GM10266 (cell line): Measurements from ENCODE around the gene UTS2.

Source experiments
- DNase-seq: peaks from one replicate; pipeline ENCODE4 v3.0.0; 2012; ENCODE audit errors: extremely low spot score
- TF ChIP-seq, protein P1 (sequence below): IDR thresholded peaks from 2 replicates; pipeline ENCODE4 v1.5.1; 2012; ENCODE audit warnings: mild to moderate bottlenecking, low read depth; ENCODE audit not compliant: control insufficient read depth, insufficient read depth; ENCODE audit errors: missing control alignments

Gene UTS2

GRCh38 chr1:7873801-7874795 is 21.2 kb upstream of the UTS2 start:
- TF ChIP-seq, protein P1, sequence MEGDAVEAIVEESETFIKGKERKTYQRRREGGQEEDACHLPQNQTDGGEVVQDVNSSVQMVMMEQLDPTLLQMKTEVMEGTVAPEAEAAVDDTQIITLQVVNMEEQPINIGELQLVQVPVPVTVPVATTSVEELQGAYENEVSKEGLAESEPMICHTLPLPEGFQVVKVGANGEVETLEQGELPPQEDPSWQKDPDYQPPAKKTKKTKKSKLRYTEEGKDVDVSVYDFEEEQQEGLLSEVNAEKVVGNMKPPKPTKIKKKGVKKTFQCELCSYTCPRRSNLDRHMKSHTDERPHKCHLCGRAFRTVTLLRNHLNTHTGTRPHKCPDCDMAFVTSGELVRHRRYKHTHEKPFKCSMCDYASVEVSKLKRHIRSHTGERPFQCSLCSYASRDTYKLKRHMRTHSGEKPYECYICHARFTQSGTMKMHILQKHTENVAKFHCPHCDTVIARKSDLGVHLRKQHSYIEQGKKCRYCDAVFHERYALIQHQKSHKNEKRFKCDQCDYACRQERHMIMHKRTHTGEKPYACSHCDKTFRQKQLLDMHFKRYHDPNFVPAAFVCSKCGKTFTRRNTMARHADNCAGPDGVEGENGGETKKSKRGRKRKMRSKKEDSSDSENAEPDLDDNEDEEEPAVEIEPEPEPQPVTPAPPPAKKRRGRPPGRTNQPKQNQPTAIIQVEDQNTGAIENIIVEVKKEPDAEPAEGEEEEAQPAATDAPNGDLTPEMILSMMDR = no peak

GRCh38 chr1:7871136-7871535 is 18.3 kb upstream of the UTS2 start:
- DNase-seq = no peak
- TF ChIP-seq, protein P1 = no peak

More at GRCh38 chr1:7873801-7874795, 21.2 kb upstream of the UTS2 start:
- no peak for DNase-seq

GRCh38 chr1:7869136-7869920 is 16.5 kb upstream of the UTS2 start:
- TF ChIP-seq, protein P1 = no peak
- DNase-seq = no peak

DNA sequence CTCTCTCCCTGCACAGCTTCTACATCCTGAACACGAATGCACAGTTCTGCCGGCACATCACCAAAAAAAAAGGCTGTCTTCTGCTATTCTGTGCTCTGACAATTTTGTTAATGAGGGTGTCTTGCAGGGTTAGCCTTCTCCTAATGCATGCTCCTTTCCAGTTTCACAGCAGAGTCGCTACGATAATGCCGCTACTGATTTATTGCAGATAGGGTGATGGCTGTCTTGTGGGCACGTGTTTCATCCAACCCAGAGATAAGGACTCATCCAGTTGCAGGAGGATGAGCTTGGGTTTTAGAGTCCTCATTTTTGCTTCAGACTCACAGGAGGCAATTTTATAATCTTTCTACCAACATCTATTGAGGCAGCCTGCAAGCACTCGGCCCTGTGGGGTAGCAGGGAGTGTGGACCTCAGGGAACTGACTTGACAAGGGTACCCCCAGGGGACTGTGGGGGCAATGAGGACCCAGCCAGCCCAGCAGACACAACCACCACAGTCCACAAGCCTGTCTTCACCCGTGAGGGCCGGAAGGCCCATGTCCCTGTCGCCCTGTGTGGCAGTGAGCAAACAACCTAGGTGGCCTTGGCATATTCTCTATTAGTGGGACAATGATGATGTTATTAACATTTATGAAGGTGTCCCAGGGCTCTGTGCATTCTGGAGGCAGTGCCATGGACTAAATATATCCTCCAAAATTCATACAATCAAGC is 15.4 kb upstream of the UTS2 start:
- DNase-seq = no peak
- TF ChIP-seq, protein P1 = no peak

DNA sequence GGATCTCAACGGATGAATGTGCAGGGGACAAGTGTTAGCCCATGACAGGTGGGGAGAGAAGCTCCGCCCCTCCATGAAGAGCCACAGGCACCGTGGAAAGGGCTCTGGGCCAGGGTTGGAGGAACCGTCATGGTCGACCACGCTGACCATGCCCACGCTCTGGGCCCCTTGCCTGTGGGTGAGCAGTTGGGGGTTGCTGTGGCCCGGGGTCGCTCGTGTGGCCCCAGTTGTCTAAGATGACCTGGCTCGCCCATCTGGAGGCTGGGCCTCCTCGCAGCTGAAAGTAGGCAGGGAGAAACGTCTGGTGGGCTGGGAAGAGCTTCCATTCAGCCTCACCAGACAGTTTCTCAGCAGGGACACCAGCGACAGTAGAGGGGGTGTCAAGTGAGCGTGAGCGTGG is 13.1 kb upstream of the UTS2 start:
- no peak for DNase-seq
- TF ChIP-seq, protein P1 = no peak

- TF ChIP-seq, protein P1 = no peak
- DNase-seq = no peak
Measured at GRCh38 chr1:7863756-7864328, 11.0 kb upstream of the UTS2 start.
